Activated naive CD4-positive, alpha-beta T cell treated with anti-CD3 and anti-CD28 coated beads, Interleukin-2, amount 10 ng/mL, durations not matched to agents 7 days and 5 days (primary cell): ENCODE data around the gene SNCAIP.

Experiments used
- CTCF ChIA-PET: fragments of 350-600 bp; sonication (Branson Sonifier 250); formaldehyde crosslinking; loops from one replicate; lab custom pipeline; 2021; ENCODE audit warnings: antibody characterized with exemption; lab: Charles Lee
- DNase-seq: peaks from one replicate; pipeline ENCODE4 v3.0.0-alpha.2; 2020
- H3K27ac Mint-ChIP-seq: one replicate; pipeline ENCODE4 v1.8.0; 2021; ENCODE audit warnings: mild to moderate bottlenecking, moderate library complexity, mixed read lengths
- H3K27me3 Mint-ChIP-seq: one replicate; pipeline ENCODE4 v1.8.0; 2021; ENCODE audit warnings: mild to moderate bottlenecking, mixed read lengths
- H3K36me3 Mint-ChIP-seq: one replicate; pipeline ENCODE4 v1.8.0; 2021; ENCODE audit warnings: mixed read lengths
- H3K4me1 Mint-ChIP-seq: one replicate; pipeline ENCODE4 v1.8.0; 2021; ENCODE audit warnings: mixed read lengths
- H3K4me3 Mint-ChIP-seq: one replicate; pipeline ENCODE4 v1.8.0; 2021; ENCODE audit warnings: mild to moderate bottlenecking, moderate library complexity, mixed read lengths
- H3K9me3 Mint-ChIP-seq: one replicate; pipeline ENCODE4 v1.8.0; 2021; ENCODE audit warnings: mixed read lengths

SNCAIP gene

GRCh38 chr5:122501089-122501435 is 189.0 kb downstream of the SNCAIP start:
- H3K27me3 Mint-ChIP-seq = peaks cover 5% of the 10 kb centered on the region
- H3K36me3 Mint-ChIP-seq = no peaks in the 10 kb centered on the region
- no peak for DNase-seq
- H3K4me1 Mint-ChIP-seq = no peaks in the 10 kb centered on the region
- H3K27ac Mint-ChIP-seq = no peak overlapping the region
- CTCF ChIA-PET = no interaction called here
- no peak overlapping the region for H3K4me3 Mint-ChIP-seq
- no peaks in the 10 kb centered on the region for H3K9me3 Mint-ChIP-seq

- CTCF ChIA-PET = no interaction called here
- Mint-ChIP-seq H3K27ac (no peak overlapping the region), H3K4me1 (no peaks in the 10 kb centered on the region), H3K36me3 (no peaks in the 10 kb centered on the region), H3K27me3 (no peaks in the 10 kb centered on the region), H3K4me3 (no peak overlapping the region), H3K9me3 (no peaks in the 10 kb centered on the region)
- DNase-seq = no peak
Observed at GRCh38 chr5:122507045-122507444, 195.0 kb downstream of the SNCAIP start.

GRCh38 chr5:122507581-122507980 is 195.5 kb downstream of the SNCAIP start:
- no peak overlapping the region for H3K4me3 Mint-ChIP-seq
- CTCF ChIA-PET = no interaction called here
- H3K36me3 Mint-ChIP-seq = no peaks in the 10 kb centered on the region
- H3K4me1 Mint-ChIP-seq = no peaks in the 10 kb centered on the region
- no peaks in the 10 kb centered on the region for H3K9me3 Mint-ChIP-seq
- H3K27ac Mint-ChIP-seq = no peak overlapping the region
- H3K27me3 Mint-ChIP-seq = no peaks in the 10 kb centered on the region
- DNase-seq = no peak

GRCh38 chr5:122508623-122509022 is 196.6 kb downstream of the SNCAIP start:
- Mint-ChIP-seq H3K36me3 (no peaks in the 10 kb centered on the region), H3K9me3 (no peaks in the 10 kb centered on the region), H3K4me1 (no peaks in the 10 kb centered on the region), H3K27ac (no peak overlapping the region), H3K4me3 (no peak overlapping the region), H3K27me3 (no peaks in the 10 kb centered on the region)
- no peak for DNase-seq
- CTCF ChIA-PET = no interaction called here
